Mucosa of descending colon (tissue), 3 donors: ENCODE results near the gene PLXNA4. TPM values are rescaled to one million over a fixed set of nuclear protein-coding genes. Genes with fewer than 3 reads are reported as not detected.

Source experiments
- ATAC-seq: fragments of 200-7000 bp; cut with Tn5 transposase; one replicate; pipeline ENCODE4 v1.9.1; 2020; ENCODE audit warnings: mild to moderate bottlenecking, moderate library complexity
- DNase-seq, 3 donors: peaks; one replicate each; pipeline ENCODE4 v3.0.0-alpha.2; 2020
- H3K36me3 ChIP-seq: fragments of 200-600 bp; one replicate; pipeline ENCODE4 v1.8.0; 2021; ENCODE audit warnings: low read depth, mild to moderate bottlenecking
- H3K4me1 ChIP-seq: fragments of 200-600 bp; one replicate; pipeline ENCODE4 v1.8.0; 2021; ENCODE audit warnings: low read depth, mild to moderate bottlenecking
- H3K4me3 ChIP-seq: fragments of 200-600 bp; one replicate; pipeline ENCODE4 v1.8.0; 2021; ENCODE audit warnings: mild to moderate bottlenecking
- H3K9me3 ChIP-seq: fragments of 200-600 bp; one replicate; pipeline ENCODE4 v1.8.0; 2021; ENCODE audit warnings: mild to moderate bottlenecking
- intact Hi-C, 2 donors: fragments of 100-400 bp; cut with DNase I in 1 of 2; cut with micrococcal nuclease in 1 of 2; formaldehyde crosslinking; loops; one replicate each; pipeline versions ENCODE4 v1.11.0 to v1.11.1; 2022; cut with DNase I, micrococcal nuclease
- total RNA-seq, 3 donors: library from RNA; stranded (reverse); fragmentation: NEBNext Ultra II Directional in 2 of 3; extraction: Animal tissue kit (Norgen Biotek cat#: 25700) in 2 of 3; gene quantifications; one replicate each; pipeline versions ENCODE4 v1.2.1 to v1.2.4, GENCODE V29; 2021 to 2023
- TF ChIP-seq, protein P1 (sequence below): fragments of 200-600 bp; IDR thresholded peaks from one replicate; pipeline ENCODE4 v1.8.0; 2022; ENCODE audit warnings: antibody characterized with exemption, mild to moderate bottlenecking
- donor health status: DM: no; HTN: no; CAD: no; lungs with moderate emphysema.
- donor health status: DM: no; HTN: no; CAD: no.
- donor health status: DM: no; HTN: yes; CAD: no.

PLXNA4 gene
- total RNA-seq, 3 donors from 2014 or later, result 0.78 to 3.5 (median 2.7) TPM

DNA sequence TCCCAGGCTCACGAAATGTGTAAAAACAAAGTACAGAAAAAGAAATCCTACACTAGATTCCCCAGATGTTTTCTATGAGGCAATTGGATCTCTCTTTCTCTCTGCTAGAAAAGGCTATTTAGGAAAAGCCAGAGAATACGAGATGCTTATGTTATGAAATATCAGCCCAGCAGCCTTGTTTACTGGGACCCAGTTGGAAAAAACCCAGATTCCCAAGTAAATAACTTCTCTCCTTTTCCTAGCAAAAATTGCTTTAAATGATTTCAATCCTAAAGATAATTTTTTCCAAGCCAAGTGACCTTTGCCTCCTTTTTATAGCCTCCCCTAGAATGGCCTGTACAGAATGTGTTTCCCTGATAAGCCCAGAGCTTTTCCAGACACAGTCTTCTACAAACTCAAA, 199.3 kb downstream of the PLXNA4 start:
- Histone ChIP-seq H3K4me1 (peaks cover 27% of the 10 kb centered on the region), H3K9me3 (no peaks in the 10 kb centered on the region), H3K4me3 (no peak overlapping the region), H3K36me3 (no peaks in the 10 kb centered on the region)
- TF ChIP-seq, protein P1, sequence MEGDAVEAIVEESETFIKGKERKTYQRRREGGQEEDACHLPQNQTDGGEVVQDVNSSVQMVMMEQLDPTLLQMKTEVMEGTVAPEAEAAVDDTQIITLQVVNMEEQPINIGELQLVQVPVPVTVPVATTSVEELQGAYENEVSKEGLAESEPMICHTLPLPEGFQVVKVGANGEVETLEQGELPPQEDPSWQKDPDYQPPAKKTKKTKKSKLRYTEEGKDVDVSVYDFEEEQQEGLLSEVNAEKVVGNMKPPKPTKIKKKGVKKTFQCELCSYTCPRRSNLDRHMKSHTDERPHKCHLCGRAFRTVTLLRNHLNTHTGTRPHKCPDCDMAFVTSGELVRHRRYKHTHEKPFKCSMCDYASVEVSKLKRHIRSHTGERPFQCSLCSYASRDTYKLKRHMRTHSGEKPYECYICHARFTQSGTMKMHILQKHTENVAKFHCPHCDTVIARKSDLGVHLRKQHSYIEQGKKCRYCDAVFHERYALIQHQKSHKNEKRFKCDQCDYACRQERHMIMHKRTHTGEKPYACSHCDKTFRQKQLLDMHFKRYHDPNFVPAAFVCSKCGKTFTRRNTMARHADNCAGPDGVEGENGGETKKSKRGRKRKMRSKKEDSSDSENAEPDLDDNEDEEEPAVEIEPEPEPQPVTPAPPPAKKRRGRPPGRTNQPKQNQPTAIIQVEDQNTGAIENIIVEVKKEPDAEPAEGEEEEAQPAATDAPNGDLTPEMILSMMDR, result no peak
- DNase-seq, result no peak
- intact Hi-C loops, result no loop called here
- ATAC-seq, result peak; percentile 65

DNA sequence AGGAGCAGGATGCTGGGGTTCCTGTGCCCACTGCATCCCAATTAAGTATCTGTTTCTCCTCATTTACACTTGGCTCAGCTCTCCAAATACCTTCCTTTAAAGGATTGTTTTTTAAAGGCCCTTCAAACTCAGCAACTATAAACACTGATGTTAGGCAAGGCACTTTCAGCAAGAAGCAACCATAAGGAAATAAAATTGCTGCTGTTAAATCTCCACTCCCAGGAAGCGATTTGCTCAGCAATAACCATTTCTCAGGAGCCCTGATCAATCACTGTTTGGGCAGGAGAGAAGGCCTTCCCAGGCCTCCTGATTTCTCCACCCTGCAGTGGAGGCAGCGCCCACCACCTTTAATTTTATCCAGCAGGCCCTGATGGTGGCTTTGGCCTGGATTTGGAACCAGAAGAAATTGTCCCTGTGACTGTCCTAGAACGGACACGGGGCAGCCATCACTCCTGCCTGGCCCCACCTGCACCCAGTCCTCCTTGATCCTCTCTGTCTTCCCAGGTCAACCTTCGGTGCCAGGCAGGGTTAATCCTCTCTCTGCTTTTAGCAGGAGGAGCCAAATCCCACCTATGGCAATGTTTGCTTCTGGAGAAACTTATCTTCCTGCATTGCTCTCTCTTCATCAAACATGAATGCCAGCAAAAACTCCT, 199.8 kb downstream of the PLXNA4 start:
- Histone ChIP-seq H3K4me1 (peaks cover 27% of the 10 kb centered on the region), H3K4me3 (no peak overlapping the region), H3K36me3 (no peaks in the 10 kb centered on the region), H3K9me3 (no peaks in the 10 kb centered on the region)
- intact Hi-C loops, result no loop called here
- TF ChIP-seq, protein P1, result no peak
- ATAC-seq, result peak; percentile 76
- peak in 1 of 3 donors; percentile 45 for DNase-seq

DNA sequence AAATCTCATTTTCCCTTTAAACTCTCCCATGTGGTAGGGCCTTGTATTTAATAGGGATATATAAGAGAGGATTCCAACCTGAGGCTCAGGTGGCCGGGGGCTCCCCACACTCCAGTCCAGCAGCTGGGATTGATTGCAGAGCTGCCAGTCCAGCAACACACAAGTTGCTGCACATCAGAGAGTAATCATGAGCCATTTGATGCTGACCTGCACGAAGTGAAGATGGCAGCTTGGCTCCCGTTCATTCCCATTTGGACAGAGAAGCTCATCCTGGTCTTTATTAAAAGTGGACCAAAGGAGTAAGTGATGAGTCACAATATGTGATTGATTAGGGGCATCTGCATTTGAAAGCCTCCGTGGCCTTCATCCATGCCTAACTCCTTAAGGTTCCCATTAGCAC, 202.4 kb downstream of the PLXNA4 start:
- Histone ChIP-seq H3K9me3 (no peaks in the 10 kb centered on the region), H3K36me3 (no peaks in the 10 kb centered on the region), H3K4me1 (peaks cover 31% of the 10 kb centered on the region), H3K4me3 (no peak overlapping the region)
- intact Hi-C loops, result no loop called here
- ATAC-seq (no peak), DNase-seq (no peak)
- TF ChIP-seq, protein P1, result no peak

DNA sequence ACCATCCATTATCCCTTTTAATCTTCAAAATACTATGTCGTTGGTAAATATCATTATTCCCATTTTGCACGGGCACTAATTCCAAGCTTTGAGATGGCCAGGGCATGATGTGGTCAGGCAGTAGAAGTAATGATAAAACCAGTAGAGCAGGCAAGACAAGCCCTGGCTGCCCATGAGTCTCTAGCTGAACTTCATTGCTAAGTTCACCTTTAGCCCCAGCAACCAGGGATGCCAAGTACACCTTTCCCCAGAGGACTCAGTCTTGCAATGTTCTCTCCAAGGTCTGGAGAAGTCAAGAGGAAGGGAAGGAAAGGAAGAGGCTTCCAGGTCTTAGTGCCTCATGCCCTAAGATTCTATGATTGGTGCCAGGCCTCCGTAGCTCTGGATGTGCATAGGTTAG, 203.2 kb downstream of the PLXNA4 start:
- Histone ChIP-seq H3K4me3 (no peak overlapping the region), H3K4me1 (peaks cover 39% of the 10 kb centered on the region), H3K36me3 (no peaks in the 10 kb centered on the region), H3K9me3 (no peaks in the 10 kb centered on the region)
- TF ChIP-seq, protein P1, result no peak
- no peak for DNase-seq
- intact Hi-C loops, result no loop called here
- ATAC-seq, result no peak

DNA sequence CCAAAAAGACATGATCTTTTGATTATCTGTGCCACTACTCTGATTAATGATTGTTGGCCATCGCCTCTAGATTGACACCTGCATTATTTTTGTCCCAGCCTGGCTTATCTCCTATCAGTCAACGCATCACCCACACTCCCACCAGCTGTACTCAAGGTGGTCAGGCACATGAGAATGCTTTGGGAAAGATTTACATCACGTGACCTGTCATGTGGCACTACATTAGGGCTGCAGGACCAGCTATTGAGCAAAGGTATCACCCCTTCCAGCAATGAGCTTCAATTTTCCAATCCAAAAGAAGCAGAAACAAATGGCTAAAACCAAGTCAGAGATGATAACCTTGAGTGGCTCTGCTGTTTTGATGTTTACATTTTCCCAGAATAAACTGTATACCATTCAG, 204.3 kb downstream of the PLXNA4 start:
- no peaks in the 10 kb centered on the region for H3K9me3 ChIP-seq
- no peak overlapping the region for H3K4me3 ChIP-seq
- intact Hi-C loops, result no loop called here
- H3K36me3 ChIP-seq, result no peaks in the 10 kb centered on the region
- DNase-seq (no peak), ATAC-seq (no peak)
- peaks cover 37% of the 10 kb centered on the region for H3K4me1 ChIP-seq
- TF ChIP-seq, protein P1, result no peak
